GM21447 (cell line): Measurements from ENCODE around the gene GPRC5A.
A peak's percentile ranks its signal among the peaks of the same experiment; 100 is the strongest.

Experiments used
- ATAC-seq: cut with Tn5 transposase; IDR thresholded peaks from one replicate; pipeline ENCODE4 v1.9.1; 2021; ENCODE audit not compliant: unreplicated experiment

Gene GPRC5A

DNA sequence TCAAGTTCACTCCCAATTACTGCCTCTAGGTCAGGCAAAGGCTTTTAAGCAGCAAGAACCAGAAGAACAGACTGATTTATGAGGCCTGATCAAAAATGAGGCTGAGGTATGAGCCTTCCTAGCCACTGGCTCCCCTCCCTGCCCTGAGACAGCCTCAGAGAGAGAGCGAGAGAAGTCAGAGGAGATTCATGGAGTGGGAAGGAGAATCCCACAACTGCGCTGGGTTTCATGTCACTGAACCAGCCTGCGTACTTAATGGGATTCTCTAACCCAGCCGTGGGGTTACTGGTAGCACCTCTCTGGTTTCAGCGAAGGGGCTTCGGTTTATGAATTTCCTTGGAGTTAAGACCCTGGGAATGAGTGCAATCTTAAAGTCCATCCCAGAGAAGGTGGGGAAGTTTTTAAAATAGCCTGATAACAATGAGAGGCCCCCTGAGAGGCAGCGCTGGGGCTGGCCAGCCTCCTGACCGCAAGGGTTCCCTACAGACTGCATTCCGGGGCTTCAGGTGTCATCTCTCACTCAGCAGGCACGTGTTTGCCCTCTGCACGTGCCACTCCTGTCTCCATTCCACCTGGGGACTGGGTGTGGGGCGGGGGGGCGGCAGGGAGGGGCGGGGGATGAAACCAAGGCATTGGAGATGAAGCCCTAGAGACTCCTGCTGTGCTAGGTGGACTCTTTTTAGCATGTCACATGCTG lies 6.1 kb upstream of the GPRC5A start:
- ATAC-seq: no peak

DNA sequence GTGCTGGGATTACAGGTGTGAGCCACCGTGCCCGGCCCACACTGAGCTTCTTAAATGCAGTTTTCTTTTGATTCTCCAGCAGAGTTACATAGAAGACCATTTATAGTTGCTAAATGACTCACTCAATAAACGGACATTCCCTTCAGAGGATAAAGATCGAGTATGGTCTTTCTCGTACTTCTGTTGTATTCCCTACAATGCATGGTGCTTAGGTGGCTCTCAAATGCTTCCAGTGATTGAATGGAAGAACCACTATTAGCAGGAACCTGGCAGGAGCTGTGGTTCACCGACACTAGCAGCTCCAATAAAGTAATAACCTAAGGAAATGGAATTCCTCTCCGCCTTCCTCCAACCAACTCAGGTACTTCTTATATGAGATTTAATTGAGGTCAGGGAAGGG lies 3.9 kb upstream of the GPRC5A start:
- no peak for ATAC-seq

DNA sequence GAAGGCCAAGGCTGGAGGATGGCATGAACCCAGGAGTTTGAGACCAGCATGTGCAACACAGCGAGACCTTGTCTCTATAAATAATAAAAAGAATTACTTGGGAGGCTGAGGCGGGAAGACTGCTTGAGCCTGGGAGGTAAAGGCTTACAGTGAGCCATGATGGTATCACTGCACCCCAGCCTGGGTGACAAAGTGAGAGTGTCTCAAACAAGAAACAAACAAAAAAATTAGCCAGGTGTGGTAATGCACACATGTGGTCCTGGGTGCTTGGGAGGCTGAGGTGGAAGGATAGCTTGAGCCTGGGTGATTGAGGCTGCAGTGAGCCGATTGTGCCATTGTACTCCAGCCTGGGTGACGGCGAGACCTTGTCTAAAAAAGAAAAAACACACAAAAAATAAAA lies 1.7 kb upstream of the GPRC5A start:
- ATAC-seq: no peak

DNA sequence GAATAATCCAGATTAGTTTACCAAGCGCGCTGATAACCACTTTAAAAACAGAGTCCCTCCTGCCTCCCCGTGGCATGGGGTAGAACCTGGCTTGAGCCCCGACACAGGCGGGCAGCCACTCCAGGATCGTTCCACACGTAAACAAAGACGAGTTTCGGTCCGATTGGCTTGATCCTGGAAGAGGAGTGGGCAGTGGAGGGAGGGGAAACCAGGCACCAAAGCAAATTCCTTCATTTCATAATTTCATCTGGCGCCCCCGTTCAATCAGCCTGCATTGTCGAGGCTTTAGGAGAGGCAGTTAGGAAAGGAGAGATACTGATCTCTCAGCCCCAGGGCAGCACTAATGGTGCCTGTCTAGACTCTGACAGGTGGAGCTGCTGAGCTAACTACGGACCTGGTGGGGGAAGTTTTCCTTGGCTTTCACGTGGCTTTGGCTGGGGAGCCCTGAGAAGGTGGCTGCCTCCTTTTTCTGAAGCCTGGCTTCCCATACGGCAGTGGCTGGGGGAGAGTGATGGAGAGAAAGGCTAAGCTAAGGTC lies 751 bp upstream of the GPRC5A start:
- ATAC-seq: no peak

DNA sequence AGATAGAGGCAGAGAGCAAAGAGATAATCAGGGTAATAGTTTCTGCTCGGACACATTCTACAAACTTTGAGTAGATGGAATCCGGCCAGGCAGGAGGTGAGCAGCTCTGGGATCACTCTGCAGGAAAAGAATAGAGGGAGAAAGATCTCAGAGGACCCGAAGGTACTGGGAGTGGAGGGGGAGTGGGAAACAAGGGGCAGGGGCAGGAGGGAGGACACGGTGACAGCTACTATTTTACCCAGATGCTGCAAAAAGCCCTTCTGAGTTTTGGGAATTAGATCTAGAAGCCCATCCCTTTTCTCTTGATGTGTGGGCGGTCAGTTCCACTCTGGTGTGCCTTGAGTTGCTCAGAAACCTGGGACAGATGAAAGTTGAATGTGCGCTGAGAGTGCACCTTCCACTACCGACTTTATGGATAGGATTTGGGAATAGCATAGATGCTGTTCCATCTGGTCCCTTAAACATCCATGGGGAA lies 556 bp downstream of the GPRC5A start:
- no peak for ATAC-seq

GRCh38 chr12:12892681-12893141 lies 1.3 kb downstream of the GPRC5A start:
- no peak for ATAC-seq

GRCh38 chr12:12893438-12893837 lies 2.1 kb downstream of the GPRC5A start:
- ATAC-seq: no peak

DNA sequence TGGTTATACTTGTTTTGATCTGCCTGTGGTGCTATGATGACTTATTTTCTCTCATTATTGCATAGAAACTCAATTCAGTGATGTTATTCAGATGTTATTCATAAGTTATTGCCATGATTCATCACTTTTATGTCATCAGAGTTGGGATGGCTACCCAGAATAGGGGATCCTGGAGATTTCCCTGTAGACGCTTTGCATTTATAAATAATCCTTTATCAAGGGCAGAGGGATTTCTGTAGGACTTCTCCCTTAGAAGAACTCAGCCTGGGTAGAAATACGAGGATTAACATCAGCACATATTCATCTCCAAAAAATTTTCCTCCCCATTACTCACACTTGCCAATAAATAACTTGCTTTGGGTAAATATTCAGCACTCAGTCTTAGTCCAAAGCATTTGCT lies 4.9 kb downstream of the GPRC5A start:
- ATAC-seq: no peak

GRCh38 chr12:12897302-12897701 lies 5.9 kb downstream of the GPRC5A start:
- ATAC-seq: no peak

- no peak for ATAC-seq
These were observed 6.9 kb downstream of the GPRC5A start for GRCh38 chr12:12898136-12898717.

DNA sequence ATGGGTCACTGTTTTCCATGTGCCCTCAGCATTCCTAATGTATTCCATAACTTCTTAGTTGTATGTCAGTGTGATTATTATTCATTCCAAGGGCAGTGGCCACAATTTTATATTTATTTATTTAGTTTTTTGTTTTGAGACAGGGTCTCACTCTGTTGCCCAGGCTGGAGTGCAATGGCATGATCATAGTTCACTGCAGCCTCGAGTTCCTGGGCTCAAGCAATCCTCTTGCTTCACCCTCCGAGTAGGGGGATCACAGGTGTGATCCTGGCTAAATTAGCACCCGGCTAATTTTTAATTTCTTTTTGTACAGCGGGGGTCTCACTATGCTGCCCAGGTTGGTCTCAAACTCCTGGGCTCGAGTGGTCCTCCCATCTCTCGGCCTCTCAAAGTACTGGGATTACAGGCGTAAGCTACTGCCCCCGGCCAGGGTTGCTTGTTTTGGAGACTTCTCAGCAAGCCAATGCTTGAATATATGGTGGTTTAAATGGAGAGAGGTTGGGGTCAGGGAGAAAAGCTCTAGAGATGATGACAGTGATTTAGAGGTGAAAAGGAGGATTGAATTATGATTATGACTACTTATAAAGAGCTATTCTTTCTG lies 7.6 kb downstream of the GPRC5A start:
- ATAC-seq: no peak

GRCh38 chr12:12899530-12900380 lies 8.4 kb downstream of the GPRC5A start:
- peak; percentile 82 for ATAC-seq

- ATAC-seq: no peak
These were observed 9.4 kb downstream of the GPRC5A start for GRCh38 chr12:12900786-12901157.

- ATAC-seq: no peak
These were observed 9.9 kb downstream of the GPRC5A start for GRCh38 chr12:12901158-12901791.

DNA sequence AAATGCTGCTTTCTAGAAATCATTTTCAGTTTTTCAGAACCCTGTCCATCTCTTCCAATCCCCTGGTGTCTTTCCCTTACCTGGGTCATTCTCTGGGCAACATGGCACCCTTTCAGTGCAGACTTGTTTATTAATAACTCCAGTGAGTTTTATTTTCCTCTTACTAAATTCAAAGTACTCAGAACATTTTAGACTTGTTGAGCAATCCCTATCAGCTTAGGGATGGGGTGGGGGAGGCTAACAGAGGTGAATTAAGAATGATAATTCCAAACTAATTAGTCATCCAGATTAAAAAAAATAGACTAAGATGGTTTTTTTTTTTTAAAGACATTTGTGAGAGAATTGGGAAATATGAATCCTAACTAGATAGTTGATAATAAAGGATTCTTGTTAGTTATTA lies 10.7 kb downstream of the GPRC5A start:
- ATAC-seq: no peak

DNA sequence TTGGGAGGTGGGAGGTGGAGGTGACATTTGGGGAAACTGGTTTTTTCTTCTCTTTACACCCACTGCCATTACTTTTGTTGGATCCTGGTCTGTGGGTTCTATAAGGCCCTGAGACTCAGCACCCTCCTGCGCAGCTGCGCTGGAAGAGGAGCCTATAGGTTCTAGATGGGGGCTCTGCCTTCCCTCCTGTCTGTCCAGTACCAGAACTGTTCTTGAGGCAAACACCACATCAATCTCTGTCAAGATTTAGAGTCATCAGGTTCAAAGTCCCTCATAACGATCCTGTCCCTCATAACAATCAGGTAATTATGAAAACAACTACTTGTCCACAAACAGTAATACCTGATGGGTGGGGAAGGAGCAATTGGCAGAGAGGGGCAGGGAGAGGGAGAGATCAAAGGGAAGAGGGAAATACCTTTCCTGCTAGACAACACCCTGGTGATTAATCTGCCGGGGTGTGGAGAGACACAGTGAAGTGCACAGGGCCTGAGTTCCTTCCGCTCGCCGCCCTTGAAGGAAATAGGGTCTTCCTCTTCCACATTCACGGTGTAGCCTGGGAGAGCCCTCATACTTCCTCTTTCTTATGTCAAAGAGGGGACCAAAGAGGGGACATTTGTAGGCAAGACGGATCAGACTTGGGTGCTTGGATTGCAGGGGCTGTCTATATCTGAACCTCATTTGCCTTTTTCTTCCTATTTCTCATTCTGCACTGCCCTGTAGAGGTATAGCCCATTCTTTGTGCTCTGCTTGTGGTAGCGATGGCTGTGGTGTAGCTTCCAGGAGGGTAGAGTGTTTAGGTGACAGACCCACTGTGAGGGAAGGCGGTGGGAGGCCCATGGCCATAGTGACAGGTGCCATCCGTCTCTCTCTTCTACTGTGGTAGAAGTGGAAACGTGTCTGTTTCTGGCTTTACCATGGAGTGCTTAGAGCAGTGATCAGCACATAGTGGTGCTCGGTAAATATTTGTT lies 12.6 kb downstream of the GPRC5A start:
- no peak for ATAC-seq

GRCh38 chr12:12907552-12907951 lies 16.2 kb downstream of the GPRC5A start:
- ATAC-seq: no peak

DNA sequence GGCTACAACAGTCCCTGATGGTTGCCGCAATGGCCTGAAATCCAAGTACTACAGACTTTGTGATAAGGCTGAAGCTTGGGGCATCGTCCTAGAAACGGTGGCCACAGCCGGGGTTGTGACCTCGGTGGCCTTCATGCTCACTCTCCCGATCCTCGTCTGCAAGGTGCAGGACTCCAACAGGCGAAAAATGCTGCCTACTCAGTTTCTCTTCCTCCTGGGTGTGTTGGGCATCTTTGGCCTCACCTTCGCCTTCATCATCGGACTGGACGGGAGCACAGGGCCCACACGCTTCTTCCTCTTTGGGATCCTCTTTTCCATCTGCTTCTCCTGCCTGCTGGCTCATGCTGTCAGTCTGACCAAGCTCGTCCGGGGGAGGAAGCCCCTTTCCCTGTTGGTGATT lies 16.9 kb downstream of the GPRC5A start:
- ATAC-seq: no peak

DNA sequence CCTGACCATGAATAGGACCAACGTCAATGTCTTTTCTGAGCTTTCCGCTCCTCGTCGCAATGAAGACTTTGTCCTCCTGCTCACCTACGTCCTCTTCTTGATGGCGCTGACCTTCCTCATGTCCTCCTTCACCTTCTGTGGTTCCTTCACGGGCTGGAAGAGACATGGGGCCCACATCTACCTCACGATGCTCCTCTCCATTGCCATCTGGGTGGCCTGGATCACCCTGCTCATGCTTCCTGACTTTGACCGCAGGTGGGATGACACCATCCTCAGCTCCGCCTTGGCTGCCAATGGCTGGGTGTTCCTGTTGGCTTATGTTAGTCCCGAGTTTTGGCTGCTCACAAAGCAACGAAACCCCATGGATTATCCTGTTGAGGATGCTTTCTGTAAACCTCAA lies 17.3 kb downstream of the GPRC5A start:
- no peak for ATAC-seq
